HEK293T (cell line): Measurements from ENCODE around the gene TMED10.

Experiments used
- CTCF ChIA-PET: fragments of 350-600 bp; formaldehyde crosslinking; extraction: SDS; loops from one replicate; lab custom pipeline; 2021; ENCODE audit warnings: antibody characterized with exemption, inconsistent platforms; lab: Yijun Ruan, JAX
- POLR2A ChIA-PET: fragments of 350-600 bp; formaldehyde crosslinking; extraction: SDS; loops from one replicate; lab custom pipeline; 2020; ENCODE audit warnings: antibody characterized with exemption, inconsistent platforms; lab: Yijun Ruan, JAX
- DNase-seq: peaks from one replicate; pipeline ENCODE4 v3.0.0; 2012; ENCODE audit warnings: mixed read lengths; ENCODE audit errors: extremely low spot score
- ARNT ChIP-seq: fragments of 450-650 bp; IDR thresholded peaks from 2 replicates; pipeline ENCODE4 v1.6.1; 2017; ENCODE audit warnings: mild to moderate bottlenecking
- BHLHE40 ChIP-seq: fragments of 450-650 bp; IDR thresholded peaks from 2 replicates; pipeline ENCODE4 v1.6.1; 2016; ENCODE audit warnings: mild to moderate bottlenecking, moderate library complexity, borderline replicate concordance
- CTBP1 ChIP-seq: fragments of 450-650 bp; IDR thresholded peaks from 2 replicates; pipeline ENCODE4 v1.6.1; 2016; ENCODE audit warnings: borderline replicate concordance
- ELF4 ChIP-seq: fragments of 450-650 bp; IDR thresholded peaks from 2 replicates; pipeline ENCODE4 v1.6.1; 2017; ENCODE audit warnings: antibody characterized with exemption
- FOXA1 ChIP-seq: fragments of 450-650 bp; IDR thresholded peaks from 2 replicates; pipeline ENCODE4 v1.6.1; 2016; ENCODE audit warnings: mild to moderate bottlenecking
- FOXK2 ChIP-seq: fragments of 450-650 bp; IDR thresholded peaks from 2 replicates; pipeline ENCODE4 v1.6.1; 2016; ENCODE audit warnings: mild to moderate bottlenecking
- FOXM1 ChIP-seq: fragments of 450-650 bp; IDR thresholded peaks from 2 replicates; pipeline ENCODE4 v1.6.1; 2017; ENCODE audit warnings: mild to moderate bottlenecking, borderline replicate concordance
- HDGF ChIP-seq: fragments of 450-650 bp; IDR thresholded peaks from 2 replicates; pipeline ENCODE4 v1.6.1; 2017; ENCODE audit warnings: antibody characterized with exemption, borderline replicate concordance
- L3MBTL2 ChIP-seq: fragments of 450-650 bp; conservative IDR thresholded peaks from 2 replicates; pipeline ENCODE4 v1.6.1; 2016; ENCODE audit warnings: mild to moderate bottlenecking
- LEF1 ChIP-seq: fragments of 450-650 bp; IDR thresholded peaks from 2 replicates; pipeline ENCODE4 v1.6.1; 2017; ENCODE audit warnings: mild to moderate bottlenecking, borderline replicate concordance
- NFRKB ChIP-seq: fragments of 450-650 bp; IDR thresholded peaks from 2 replicates; pipeline ENCODE4 v1.6.1; 2016; ENCODE audit warnings: mild to moderate bottlenecking, moderate library complexity
- SP1 ChIP-seq: fragments of 450-650 bp; IDR thresholded peaks from 2 replicates; pipeline ENCODE4 v1.6.1; 2017
- SUZ12 ChIP-seq: fragments of 450-650 bp; IDR thresholded peaks from 2 replicates; pipeline ENCODE4 v1.6.1; 2016; ENCODE audit warnings: mild to moderate bottlenecking
- TARDBP ChIP-seq: fragments of 450-650 bp; IDR thresholded peaks from 2 replicates; pipeline ENCODE4 v1.6.1; 2016
- ZNF384 ChIP-seq: fragments of 450-650 bp; IDR thresholded peaks from 2 replicates; pipeline ENCODE4 v1.6.1; 2016
- TF ChIP-seq, protein P1 (sequence below): fragments of 450-650 bp; IDR thresholded peaks from 2 replicates; pipeline ENCODE4 v1.6.1; 2016

Gene TMED10

DNA sequence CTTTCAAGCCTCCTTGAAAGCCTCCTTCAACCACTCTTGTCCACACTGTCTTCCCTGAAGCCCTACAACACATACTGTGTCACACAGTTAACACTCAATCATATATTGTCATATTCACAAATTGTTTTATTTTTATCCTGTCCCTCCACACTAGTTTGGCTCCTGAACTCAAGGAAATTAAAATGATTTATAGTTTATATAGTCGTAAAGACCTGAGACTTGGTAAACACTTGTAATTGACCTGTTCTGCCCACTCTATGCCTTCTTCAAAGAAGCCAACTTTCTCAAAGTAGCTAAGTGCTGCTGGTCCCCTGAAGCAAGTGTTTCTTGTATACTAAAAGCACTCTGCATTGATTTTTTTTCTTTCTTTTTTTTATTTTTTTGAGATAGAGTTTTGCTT is 33.9 kb downstream of the TMED10 start:
- CTCF ChIA-PET, result interaction anchor here (1.0 kb wide), 1 partner anchor 156 kb away, joined by 3 read pairs; no protein-coding TSS in a partner anchor
- TF ChIP-seq ZNF384, result no peak
- TF ChIP-seq, protein P1, sequence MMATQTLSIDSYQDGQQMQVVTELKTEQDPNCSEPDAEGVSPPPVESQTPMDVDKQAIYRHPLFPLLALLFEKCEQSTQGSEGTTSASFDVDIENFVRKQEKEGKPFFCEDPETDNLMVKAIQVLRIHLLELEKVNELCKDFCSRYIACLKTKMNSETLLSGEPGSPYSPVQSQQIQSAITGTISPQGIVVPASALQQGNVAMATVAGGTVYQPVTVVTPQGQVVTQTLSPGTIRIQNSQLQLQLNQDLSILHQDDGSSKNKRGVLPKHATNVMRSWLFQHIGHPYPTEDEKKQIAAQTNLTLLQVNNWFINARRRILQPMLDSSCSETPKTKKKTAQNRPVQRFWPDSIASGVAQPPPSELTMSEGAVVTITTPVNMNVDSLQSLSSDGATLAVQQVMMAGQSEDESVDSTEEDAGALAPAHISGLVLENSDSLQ, result peak; percentile 64
- no peak for DNase-seq
- POLR2A ChIA-PET, result interaction anchor here (1.1 to 1.8 kb wide), 2 partner anchors 16 to 117 kb away, joined by 4 to 5 read pairs; partner anchors contain the start of gene NEK9

DNA sequence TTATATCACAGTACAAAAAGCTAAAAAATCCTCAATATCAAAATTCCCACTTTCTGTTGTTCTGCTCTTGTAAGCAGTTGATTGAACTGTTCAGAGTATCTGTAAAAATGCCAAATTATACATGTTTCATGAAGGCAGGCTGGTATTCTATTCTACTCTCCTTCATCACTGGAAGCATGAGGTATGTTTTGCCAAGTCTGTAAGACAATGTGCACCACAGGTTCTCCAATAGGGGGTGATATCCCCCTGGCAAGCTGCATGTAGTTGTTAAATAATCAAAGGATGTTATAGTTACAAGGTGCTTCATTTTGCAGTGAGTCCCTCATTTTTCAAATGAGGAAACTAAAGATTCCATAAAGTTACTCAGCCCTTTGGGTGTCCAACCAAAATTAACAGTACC is 34.4 kb downstream of the TMED10 start:
- POLR2A ChIA-PET, result interaction anchor here (1.1 to 1.8 kb wide), 2 partner anchors 15 to 117 kb away, joined by 4 to 5 read pairs; partner anchors contain the start of gene NEK9
- TF ChIP-seq TARDBP, result no peak
- TF ChIP-seq HDGF, result no peak
- TF ChIP-seq, protein P1, result no peak
- TF ChIP-seq SUZ12, result no peak
- TF ChIP-seq ZNF384, result no peak
- TF ChIP-seq ELF4, result no peak
- TF ChIP-seq BHLHE40, result no peak
- TF ChIP-seq FOXK2, result no peak
- TF ChIP-seq L3MBTL2, result no peak
- no peak for TF ChIP-seq FOXM1
- no peak for TF ChIP-seq CTBP1
- no peak for TF ChIP-seq SP1
- TF ChIP-seq ARNT, result no peak
- TF ChIP-seq LEF1, result no peak
- no peak for TF ChIP-seq FOXA1
- DNase-seq, result peak; percentile 25
- CTCF ChIA-PET, result interaction anchor here (0.8 to 1.0 kb wide), 2 partner anchors 53 to 157 kb away, joined by 3 to 4 read pairs; no protein-coding TSS in a partner anchor

DNA sequence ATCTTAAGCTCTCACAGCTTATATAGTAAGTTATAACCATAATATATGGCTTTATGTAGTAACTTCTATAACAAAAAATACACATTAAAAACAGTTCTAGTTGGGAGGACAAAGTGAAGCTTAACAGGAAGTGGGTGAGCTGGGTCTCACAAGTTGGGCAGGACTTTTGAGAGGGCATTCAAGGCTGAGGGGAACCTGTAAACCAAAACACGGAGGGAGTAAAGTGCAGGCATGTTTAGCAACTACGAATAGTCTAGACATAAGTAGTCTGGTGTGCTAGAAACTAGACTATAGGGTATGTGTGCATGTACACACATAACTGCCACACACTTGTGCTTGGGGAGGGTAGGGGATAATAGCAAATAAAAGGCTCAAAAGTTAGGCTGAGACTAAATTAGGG is 35.4 kb downstream of the TMED10 start:
- TF ChIP-seq NFRKB (no peak), CTBP1 (no peak), ARNT (no peak), FOXK2 (no peak), LEF1 (no peak), SP1 (no peak), SUZ12 (no peak), TARDBP (no peak), BHLHE40 (no peak), ELF4 (no peak), ZNF384 (no peak), HDGF (no peak), FOXA1 (no peak)
- ChIA-PET CTCF (no interaction called here), POLR2A (no interaction called here)
- DNase-seq, result no peak

DNA sequence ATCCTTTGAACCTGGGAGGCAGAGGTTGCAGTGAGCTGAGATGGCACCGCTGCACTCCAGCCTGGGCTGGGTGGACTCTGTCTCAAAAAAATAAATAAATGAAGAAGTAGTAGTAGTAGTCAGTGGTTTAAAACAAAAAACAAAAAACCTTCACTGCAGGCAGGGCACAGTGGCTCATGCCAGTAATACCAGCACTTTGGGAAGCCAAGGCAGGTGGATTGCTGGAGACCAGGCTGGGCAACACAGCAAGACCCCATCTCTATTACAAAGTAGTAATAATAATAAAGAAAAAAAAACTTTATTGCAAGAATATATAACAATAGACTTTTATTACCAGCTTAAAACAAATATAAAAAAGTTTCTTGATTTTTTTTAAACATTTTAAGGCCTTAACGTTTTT is 35.8 kb downstream of the TMED10 start:
- TF ChIP-seq, protein P1, result no peak
- POLR2A ChIA-PET, result no interaction called here

DNA sequence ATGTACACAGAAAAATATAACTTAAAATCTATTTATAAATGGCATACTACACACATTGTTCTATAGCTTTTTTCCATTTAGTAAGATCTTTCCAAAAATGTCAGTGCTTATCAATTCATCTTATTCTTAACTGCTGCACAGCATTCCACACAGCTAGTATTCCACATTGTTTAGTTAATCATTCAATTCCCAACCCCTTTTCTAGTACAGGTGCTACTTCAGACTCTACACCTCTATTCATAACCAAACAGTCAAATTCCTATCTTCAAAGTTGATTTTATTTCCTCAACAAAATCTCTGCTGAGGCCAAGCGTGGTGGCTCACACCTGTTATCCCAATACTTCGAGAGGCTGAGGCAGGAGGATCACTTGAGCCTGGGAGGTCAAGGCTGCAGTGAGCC is 37.2 kb downstream of the TMED10 start:
- POLR2A ChIA-PET, result interaction anchor here (1.0 kb wide), 1 partner anchor 139 kb away, joined by 3 read pairs; the partner anchor contains the start of gene FOS

More for the DNA sequence above, 35.8 kb downstream of the TMED10 start:
- CTCF ChIA-PET, result no interaction called here
- DNase-seq, result no peak

DNA sequence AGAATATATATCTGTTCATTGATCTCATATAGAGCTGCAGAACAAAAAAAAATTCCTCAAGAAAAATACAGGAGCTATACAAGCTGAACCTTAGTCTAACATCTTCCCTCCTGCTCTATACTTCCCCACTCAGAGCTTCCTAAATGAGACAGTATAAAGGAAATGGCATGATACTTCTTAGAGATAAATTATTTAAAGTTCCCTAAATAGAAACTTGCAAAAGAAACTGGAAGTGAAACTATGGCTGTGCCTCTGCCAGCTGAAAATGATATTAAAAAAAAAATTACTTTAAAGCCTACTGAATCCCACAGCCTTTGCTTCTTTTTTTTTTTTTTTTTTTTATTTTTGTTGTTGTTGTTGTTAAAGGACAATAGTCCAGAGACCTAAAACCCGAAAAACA is 37.9 kb downstream of the TMED10 start:
- no peak for DNase-seq
- CTCF ChIA-PET, result interaction anchor here (0.6 kb wide), 1 partner anchor 161 kb away, joined by 4 read pairs; no protein-coding TSS in a partner anchor
- POLR2A ChIA-PET, result interaction anchor here (0.6 to 1.0 kb wide), 2 partner anchors 140 to 157 kb away, joined by 3 read pairs; partner anchors contain the start of gene FOS
- no peak for TF ChIP-seq NFRKB
- TF ChIP-seq ARNT, result no peak
- no peak for TF ChIP-seq SP1
- TF ChIP-seq FOXA1, result no peak
- TF ChIP-seq ELF4, result no peak
- no peak for TF ChIP-seq FOXK2
- TF ChIP-seq LEF1, result no peak
- no peak for TF ChIP-seq HDGF
- no peak for TF ChIP-seq ZNF384
- TF ChIP-seq, protein P1, result no peak
- no peak for TF ChIP-seq BHLHE40
- TF ChIP-seq FOXM1, result no peak
- TF ChIP-seq L3MBTL2, result no peak
- TF ChIP-seq SUZ12, result no peak
- TF ChIP-seq CTBP1, result no peak
- no peak for TF ChIP-seq TARDBP

More for the DNA sequence above, 37.2 kb downstream of the TMED10 start:
- DNase-seq, result no peak
- CTCF ChIA-PET, result interaction anchor here (0.6 kb wide), 1 partner anchor 160 kb away, joined by 4 read pairs; no protein-coding TSS in a partner anchor
- no peak for TF ChIP-seq ZNF384
- no peak for TF ChIP-seq BHLHE40
- no peak for TF ChIP-seq SP1
- no peak for TF ChIP-seq HDGF
- TF ChIP-seq FOXM1, result no peak
